HG03520 (cell line): ENCODE data around the gene FOXS1.

Source experiments
- ATAC-seq: cut with Tn5 transposase; IDR thresholded peaks from one replicate; pipeline ENCODE4 v1.9.1; 2021; ENCODE audit warnings: mild to moderate bottlenecking, moderate library complexity; ENCODE audit not compliant: unreplicated experiment

FOXS1 gene

GRCh38 chr20:31861385-31862156 lies 16.2 kb upstream of the FOXS1 start:
- ATAC-seq = no peak

GRCh38 chr20:31861135-31861384 lies 15.7 kb upstream of the FOXS1 start:
- ATAC-seq = no peak

DNA sequence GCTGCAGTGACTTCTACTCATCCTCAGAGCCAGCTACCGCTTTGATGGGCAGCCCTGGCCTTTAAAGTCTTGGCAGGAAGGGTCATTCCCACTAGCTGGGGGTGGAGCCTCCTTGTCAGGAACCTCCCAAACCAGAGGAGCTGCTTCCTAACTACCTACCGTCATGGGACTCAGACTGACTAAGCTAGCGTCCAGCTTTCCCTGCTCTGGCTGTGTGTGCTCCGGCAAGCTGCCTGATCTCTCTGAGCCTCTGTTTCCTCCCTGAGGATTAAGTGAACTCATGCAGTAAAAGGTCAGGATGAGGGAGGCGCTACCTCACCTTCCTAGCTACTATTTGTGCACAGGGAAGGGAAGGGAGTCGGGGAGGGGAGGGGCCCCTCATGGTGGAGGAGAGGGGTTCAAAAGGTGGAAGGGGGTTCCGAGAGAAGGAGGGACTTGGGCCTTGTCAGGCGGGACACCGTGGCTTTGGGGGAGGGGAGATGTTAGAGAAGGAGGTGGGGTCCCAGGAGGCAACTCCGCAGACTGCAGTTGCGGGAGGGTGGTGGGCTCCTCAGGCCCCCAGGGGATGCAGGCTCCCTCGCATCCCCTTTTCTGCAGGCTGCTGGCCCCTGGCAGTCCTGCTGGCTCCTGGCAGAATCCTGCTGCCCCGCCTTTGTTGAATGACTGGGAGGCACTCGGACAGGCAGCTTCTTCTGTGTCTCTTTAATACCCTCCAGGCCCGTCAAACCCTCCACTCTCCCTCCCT lies 15.2 kb upstream of the FOXS1 start:
- no peak for ATAC-seq

DNA sequence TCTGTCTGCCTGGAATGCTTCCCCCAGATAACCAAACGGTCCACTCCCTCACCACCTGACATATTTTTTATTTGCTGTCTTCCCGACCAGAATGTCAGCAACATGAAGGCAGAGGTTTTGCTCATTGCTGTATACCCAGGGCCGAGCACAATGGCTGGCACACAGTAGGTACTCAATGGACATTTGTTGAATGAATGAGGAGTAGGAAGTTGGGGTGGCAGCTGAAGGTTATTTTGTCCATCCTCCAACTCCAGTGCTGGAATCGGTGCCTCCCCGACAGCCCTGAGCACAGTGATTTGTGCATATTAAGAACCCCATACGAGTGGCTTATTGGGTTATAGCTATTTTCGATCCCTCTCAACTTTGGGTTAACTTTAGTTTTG lies 14.6 kb upstream of the FOXS1 start:
- no peak for ATAC-seq

GRCh38 chr20:31859266-31859997 lies 14.0 kb upstream of the FOXS1 start:
- no peak for ATAC-seq

GRCh38 chr20:31858760-31859083 lies 13.3 kb upstream of the FOXS1 start:
- no peak for ATAC-seq

DNA sequence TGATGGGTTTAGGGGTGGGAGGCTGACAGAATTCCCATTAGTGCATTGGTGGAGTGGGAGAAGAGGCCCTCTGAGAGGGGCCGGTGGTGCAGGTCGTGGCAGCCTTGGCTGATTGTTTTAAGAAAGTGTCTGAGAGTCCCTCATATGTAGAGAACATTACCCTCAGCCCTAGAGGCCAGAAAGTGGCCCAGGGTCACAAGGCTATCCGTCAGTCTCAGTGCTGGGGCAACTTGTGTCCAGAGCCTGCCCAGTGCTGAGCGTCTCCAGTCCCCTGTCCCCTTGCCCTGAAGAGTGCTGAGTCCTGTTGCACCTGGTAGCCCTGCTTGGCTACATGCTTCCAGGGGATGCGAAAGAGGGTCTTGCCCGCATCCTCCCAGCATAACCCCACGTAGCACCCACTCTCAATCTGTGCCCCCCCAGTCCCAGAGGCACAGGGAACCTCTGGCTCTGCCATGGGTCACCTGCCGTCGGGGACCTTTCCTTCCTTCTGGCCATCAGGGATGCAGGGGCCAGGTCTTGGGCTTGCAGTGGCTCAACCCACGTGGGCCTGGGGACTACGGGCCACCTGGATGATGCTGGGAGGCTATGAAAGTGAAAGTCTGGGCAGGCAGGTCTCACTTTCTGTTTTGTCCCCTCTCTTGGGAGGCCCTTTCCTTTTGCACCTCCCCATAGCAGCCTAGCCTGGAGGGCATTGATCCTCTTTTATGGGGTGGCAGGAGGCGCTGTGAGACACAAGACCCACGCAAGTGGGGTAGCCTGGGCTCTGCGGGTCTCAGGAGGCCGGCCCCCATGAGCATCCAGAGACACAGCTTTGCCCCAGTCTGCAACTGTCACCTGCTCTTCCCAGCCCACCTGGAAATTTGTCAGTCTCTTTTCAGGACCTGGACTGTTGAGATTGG lies 12.7 kb upstream of the FOXS1 start:
- ATAC-seq = peak; percentile 50

- no peak for ATAC-seq
These were observed 11.1 kb upstream of the FOXS1 start for GRCh38 chr20:31856516-31856915.

GRCh38 chr20:31853481-31853880 lies 8.1 kb upstream of the FOXS1 start:
- ATAC-seq = no peak

GRCh38 chr20:31851240-31851955 lies 6.0 kb upstream of the FOXS1 start:
- no peak for ATAC-seq

- ATAC-seq = no peak
These were observed 4.0 kb upstream of the FOXS1 start for GRCh38 chr20:31849306-31849930.

DNA sequence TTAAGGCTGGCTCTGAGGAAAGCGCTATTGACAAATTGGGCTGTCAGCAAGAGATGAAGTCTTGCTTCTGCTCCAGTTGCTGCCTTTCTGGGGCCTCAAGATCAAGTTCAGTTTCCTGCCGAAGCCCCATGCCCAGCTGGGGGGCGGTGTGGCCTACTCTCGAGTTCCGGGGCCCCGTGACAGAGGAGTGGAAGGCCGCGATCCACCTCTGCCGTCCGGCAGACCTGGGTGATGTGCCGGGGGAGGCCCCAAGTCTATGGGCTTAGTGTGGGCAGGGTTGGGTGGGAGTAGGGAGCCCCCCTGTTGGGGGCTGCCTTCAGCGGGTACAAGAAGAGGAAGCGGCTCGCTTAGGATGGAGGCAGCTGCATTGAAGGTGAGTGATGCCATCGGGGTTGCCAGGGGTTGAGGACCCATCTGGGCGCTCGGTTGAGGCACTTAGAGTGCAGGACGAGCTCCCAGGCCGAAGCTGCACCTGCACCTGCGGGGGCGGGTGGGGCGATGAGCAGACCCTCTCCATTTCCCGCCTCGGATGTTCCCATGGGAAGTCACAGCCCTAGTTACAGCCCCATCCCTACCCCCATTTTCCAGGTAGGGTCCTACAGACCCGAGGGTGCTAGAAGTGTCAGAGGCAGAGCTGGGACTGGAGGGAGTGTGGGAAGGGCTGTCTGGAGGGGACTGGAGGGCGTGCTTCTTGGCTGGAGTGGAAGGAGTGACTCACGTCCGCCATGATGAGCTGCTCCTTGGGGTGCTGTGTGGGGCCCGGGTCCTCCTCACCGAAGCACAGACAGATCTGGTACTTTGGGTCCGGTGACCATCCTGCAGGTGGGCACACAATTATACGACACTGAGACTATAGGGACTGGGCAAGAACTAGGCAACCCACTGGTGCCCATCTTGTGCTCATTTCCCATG lies 2.9 kb upstream of the FOXS1 start:
- no peak for ATAC-seq

DNA sequence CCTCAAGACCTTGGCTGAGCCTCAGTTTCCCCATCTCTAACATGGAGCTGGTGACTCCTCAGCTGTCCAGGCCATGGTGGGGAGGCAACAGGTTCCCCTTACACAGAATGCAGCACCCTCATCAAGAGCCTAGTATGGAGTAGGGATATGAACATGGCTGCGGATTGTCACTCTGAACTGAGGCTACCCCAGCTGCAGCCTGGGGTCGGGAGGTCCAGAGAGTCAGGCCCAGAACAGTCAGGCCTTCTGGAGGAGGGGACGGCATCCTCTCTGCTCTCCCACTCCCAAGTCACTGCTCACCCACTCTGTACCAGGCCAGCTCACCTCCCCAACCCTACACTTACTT lies 1.4 kb upstream of the FOXS1 start:
- no peak for ATAC-seq

DNA sequence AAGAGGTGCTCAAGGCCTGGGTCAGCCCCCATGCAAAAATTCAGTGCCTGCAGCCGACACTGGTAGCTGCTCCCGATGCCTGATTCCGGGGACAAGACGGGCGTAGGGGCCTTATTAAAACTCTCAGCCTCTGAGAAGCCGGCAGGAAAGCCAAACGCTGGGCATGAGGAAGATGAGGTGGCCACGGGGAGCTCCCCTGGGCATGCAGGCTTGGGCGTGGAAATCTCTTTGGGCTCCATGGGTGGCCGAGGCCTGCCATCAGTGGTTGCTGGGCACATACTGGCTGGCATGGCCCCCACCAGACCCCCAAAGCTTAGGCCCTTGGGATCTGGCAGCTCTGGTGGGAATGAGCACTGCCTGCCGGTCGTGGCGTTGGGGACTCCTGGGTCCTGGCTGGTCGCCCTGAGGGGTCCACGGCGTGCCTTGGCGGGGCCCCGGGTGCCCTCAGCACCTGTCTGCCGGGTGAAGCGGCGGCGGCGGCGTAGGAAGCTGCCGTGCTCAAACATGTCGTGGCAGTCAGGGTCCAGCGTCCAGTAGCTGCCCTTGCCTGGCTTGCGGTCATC lies 586 bp downstream of the FOXS1 start:
- no peak for ATAC-seq

DNA sequence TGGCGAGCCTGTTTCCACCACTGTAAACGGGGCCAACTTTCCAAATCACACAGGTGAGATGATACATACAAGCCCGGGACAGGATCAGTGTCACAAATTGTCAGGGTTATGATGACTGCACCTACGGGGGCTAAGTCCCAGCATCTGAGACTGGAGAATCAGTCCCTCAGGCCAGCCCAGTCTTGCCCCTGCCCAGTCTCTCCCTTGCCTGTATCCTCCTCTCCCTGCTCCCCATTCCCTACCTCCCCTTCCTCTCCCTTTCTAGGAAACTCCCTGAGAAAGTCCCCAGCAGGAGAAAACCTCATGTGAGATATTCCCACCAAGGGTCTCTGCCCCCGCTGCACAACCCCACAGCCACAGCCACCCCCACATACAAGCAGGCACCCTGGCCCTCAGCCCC lies 1.5 kb downstream of the FOXS1 start:
- no peak for ATAC-seq

- no peak for ATAC-seq
These were observed 2.1 kb downstream of the FOXS1 start for GRCh38 chr20:31843288-31843687.

GRCh38 chr20:31842471-31843157 lies 2.8 kb downstream of the FOXS1 start:
- ATAC-seq = no peak

DNA sequence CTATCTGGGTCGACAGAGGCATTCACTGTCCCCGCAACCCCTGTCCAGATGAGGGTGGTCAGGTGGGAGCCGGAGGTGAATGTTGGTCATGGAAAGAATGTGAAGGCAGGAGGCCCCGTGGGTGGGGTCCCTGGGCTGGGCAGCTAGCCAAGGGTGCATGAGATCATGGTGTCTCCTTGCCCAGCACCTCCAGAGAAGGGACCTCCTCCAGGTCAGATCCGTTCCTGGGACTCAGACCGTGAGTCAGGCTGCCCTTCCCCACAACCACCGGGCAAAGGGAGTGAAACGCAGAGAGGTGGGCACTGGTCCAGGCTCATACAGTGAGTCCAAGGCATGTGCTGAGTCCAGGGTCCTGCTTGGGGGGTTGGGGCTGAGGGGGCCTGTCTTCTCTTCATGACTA lies 3.5 kb downstream of the FOXS1 start:
- ATAC-seq = no peak
